Mucosa of stomach (tissue), 1 donor: ENCODE results near the gene ELP6.
A peak's percentile ranks its signal among the peaks of the same experiment; 100 is the strongest.
"Not testable (repeated sequence)": the region's sequence is repeated elsewhere in the genome, so short reads cannot be mapped to it uniquely, and the experiment has no call there.

Source experiments
- H3K27me3 ChIP-seq: one replicate; pipeline ENCODE4 v1.7.0; 2013; ENCODE audit warnings: mild to moderate bottlenecking, low read length; ENCODE audit not compliant: control insufficient read depth, insufficient read depth
- H3K36me3 ChIP-seq: one replicate; pipeline ENCODE4 v1.7.0; 2013; ENCODE audit warnings: low read length; ENCODE audit not compliant: control insufficient read depth, insufficient read depth
- H3K4me1 ChIP-seq: one replicate; pipeline ENCODE4 v1.7.0; 2013; ENCODE audit warnings: mild to moderate bottlenecking, low read length; ENCODE audit not compliant: control insufficient read depth, insufficient read depth
- H3K4me3 ChIP-seq: one replicate; pipeline ENCODE4 v1.7.0; 2013; ENCODE audit warnings: low read length
- H3K9ac ChIP-seq: one replicate; pipeline ENCODE4 v1.7.0; 2013; ENCODE audit warnings: mild to moderate bottlenecking, low read length, moderate library complexity
- H3K9me3 ChIP-seq: one replicate; pipeline ENCODE4 v1.7.0; 2013; ENCODE audit warnings: mild to moderate bottlenecking, low read length, moderate library complexity; ENCODE audit not compliant: control insufficient read depth
- donor health status: Pancreatic carcinoma.

Gene ELP6

GRCh38 chr3:47527952-47528725 lies 14.6 kb upstream of the ELP6 start:
- H3K36me3 ChIP-seq: no peaks in the 10 kb centered on the region
- H3K4me3 ChIP-seq: no peak overlapping the region
- no peaks in the 10 kb centered on the region for H3K9me3 ChIP-seq
- no peaks in the 10 kb centered on the region for H3K4me1 ChIP-seq
- H3K9ac ChIP-seq: no peak overlapping the region
- no peaks in the 10 kb centered on the region for H3K27me3 ChIP-seq

GRCh38 chr3:47525617-47526016 lies 12.1 kb upstream of the ELP6 start:
- Histone ChIP-seq H3K36me3 (no peaks in the 10 kb centered on the region), H3K4me3 (no peak overlapping the region), H3K27me3 (no peaks in the 10 kb centered on the region), H3K9me3 (no peaks in the 10 kb centered on the region), H3K4me1 (peaks cover 7% of the 10 kb centered on the region), H3K9ac (no peak overlapping the region)

GRCh38 chr3:47523310-47524073 lies 10.0 kb upstream of the ELP6 start:
- H3K4me1 ChIP-seq: peaks cover 7% of the 10 kb centered on the region
- H3K9me3 ChIP-seq: no peaks in the 10 kb centered on the region
- no peak overlapping the region for H3K4me3 ChIP-seq
- no peaks in the 10 kb centered on the region for H3K27me3 ChIP-seq
- H3K9ac ChIP-seq: no peak overlapping the region
- no peaks in the 10 kb centered on the region for H3K36me3 ChIP-seq

DNA sequence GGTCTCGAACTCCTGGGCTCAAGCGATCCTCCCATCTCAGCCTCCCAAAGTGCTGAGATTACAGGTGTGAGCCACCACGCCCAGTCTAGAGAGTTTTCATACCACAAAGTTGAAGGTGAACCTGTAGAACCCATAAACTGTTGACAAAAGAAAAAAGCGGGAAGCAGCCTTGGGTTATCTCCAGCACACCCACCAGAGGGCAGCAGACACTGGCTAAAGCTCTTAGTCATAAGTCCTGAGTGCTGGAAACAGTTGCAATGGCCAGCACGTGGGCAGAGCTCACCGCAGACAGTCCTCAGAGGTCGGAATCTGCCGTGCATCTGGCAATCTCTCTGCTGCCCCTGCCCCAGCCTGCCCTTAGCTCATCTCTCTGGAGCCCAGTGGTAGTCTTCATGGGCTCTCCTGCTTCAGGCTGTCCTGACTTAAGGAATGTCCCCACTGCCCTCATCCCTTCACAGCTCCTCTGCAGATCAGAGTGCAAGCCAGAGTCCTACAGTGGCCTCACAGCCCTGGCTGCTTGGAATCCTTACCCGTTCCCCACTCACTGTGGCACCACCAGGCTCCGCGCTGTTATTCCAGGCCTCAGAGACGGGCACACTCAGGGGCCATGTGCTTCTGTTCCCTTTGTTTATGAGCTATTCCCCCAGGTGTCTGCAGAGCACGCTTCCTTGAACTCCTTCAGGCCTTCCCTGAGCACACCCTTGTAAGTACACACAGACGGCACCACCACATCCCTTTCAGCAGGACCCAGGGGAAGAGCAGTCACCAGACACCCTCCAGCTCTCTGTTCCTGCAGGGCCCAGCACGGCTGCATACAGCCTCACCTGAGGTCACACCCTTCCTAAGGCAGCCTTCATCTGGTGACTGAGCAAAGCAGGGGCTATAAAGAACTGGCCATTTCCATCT lies 8.8 kb upstream of the ELP6 start:
- H3K9me3 ChIP-seq: no peaks in the 10 kb centered on the region
- H3K4me1 ChIP-seq: peaks cover 7% of the 10 kb centered on the region
- no peaks in the 10 kb centered on the region for H3K36me3 ChIP-seq
- no peak overlapping the region for H3K4me3 ChIP-seq
- no peaks in the 10 kb centered on the region for H3K27me3 ChIP-seq
- no peak overlapping the region for H3K9ac ChIP-seq

- Histone ChIP-seq H3K9ac (no peak overlapping the region), H3K4me3 (no peak overlapping the region), H3K36me3 (no peaks in the 10 kb centered on the region), H3K9me3 (no peaks in the 10 kb centered on the region), H3K27me3 (no peaks in the 10 kb centered on the region), H3K4me1 (peaks cover 7% of the 10 kb centered on the region)
Observed at GRCh38 chr3:47520756-47521155, 7.2 kb upstream of the ELP6 start.

DNA sequence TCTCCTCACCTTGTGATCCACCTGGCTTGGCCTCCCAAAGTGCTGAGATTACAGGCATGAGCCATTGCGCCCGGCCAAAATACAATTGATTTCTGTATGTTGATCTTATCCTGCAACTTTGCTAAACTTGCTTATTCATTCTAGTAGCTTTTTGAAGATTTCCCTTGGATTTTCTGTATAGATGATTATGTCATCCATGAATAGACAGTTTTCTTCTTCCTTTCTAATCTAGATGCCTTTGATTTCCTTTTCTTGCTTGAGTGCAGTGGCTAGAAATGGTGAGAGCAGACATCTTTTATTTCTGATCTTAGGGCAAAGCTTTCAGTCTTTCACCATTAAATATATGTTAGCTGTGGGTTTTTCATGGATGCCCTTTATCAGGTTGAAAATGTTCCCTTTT lies 4.4 kb upstream of the ELP6 start:
- H3K4me3 ChIP-seq: no peak overlapping the region
- H3K9me3 ChIP-seq: no peaks in the 10 kb centered on the region
- H3K9ac ChIP-seq: no peak overlapping the region
- no peaks in the 10 kb centered on the region for H3K36me3 ChIP-seq
- H3K27me3 ChIP-seq: no peaks in the 10 kb centered on the region
- H3K4me1 ChIP-seq: peaks cover 7% of the 10 kb centered on the region

- Histone ChIP-seq H3K9me3 (no peaks in the 10 kb centered on the region), H3K9ac (no peak overlapping the region), H3K4me3 (no peak overlapping the region), H3K36me3 (no peaks in the 10 kb centered on the region), H3K4me1 (no peaks in the 10 kb centered on the region), H3K27me3 (no peaks in the 10 kb centered on the region)
Observed at GRCh38 chr3:47515864-47516319, 2.4 kb upstream of the ELP6 start.

- Histone ChIP-seq H3K4me3 (no peak overlapping the region), H3K4me1 (no peaks in the 10 kb centered on the region), H3K9me3 (no peaks in the 10 kb centered on the region), H3K27me3 (no peaks in the 10 kb centered on the region), H3K9ac (no peak overlapping the region), H3K36me3 (no peaks in the 10 kb centered on the region)
Observed at GRCh38 chr3:47515100-47515499, 1.6 kb upstream of the ELP6 start.

GRCh38 chr3:47512416-47513124 lies 942 bp downstream of the ELP6 start:
- no peaks in the 10 kb centered on the region for H3K27me3 ChIP-seq
- H3K9me3 ChIP-seq: no peaks in the 10 kb centered on the region
- H3K9ac ChIP-seq: peak overlapping the region; percentile 69
- H3K4me3 ChIP-seq: peak overlapping the region; percentile 97
- no peaks in the 10 kb centered on the region for H3K4me1 ChIP-seq
- no peaks in the 10 kb centered on the region for H3K36me3 ChIP-seq

- not testable (repeated sequence) for H3K9ac ChIP-seq, H3K27me3 ChIP-seq, H3K4me1 ChIP-seq, H3K9me3 ChIP-seq, H3K4me3 ChIP-seq, H3K36me3 ChIP-seq
Observed at GRCh38 chr3:47505267-47505666, 8.2 kb downstream of the ELP6 start.

- H3K27me3 ChIP-seq: no peaks in the 10 kb centered on the region
- no peaks in the 10 kb centered on the region for H3K36me3 ChIP-seq
- H3K9me3 ChIP-seq: no peaks in the 10 kb centered on the region
- H3K9ac ChIP-seq: no peak overlapping the region
- H3K4me1 ChIP-seq: no peaks in the 10 kb centered on the region
- no peak overlapping the region for H3K4me3 ChIP-seq
Observed at GRCh38 chr3:47504113-47504512, 9.4 kb downstream of the ELP6 start.
